Neural progenitor cell (in vitro differentiated cells): Measurements from ENCODE around the gene MYO5A. TPM values are rescaled to one million over a fixed set of nuclear protein-coding genes. Genes with fewer than 3 reads are reported as not detected.

Experiments used
- DNase-seq: peaks from one replicate; pipeline ENCODE4 v3.0.0-alpha.2; 2016; ENCODE audit warnings: low spot score
- H2AFZ ChIP-seq: fragments of 200-600 bp; sonication (generic); replicated peaks from 2 replicates; pipeline ENCODE4 v1.6.1; 2016; ENCODE audit warnings: antibody characterized with exemption
- H3F3A ChIP-seq: fragments of 200-600 bp; sonication (generic); 2 replicates; pipeline ENCODE4 v1.6.1; 2016; ENCODE audit warnings: antibody characterized with exemption, low read depth
- H3K27ac ChIP-seq: fragments of 200-600 bp; sonication (generic); 2 replicates; pipeline ENCODE4 v1.5.1; 2016; ENCODE audit warnings: mild to moderate bottlenecking
- H3K27me3 ChIP-seq: fragments of 200-600 bp; sonication (generic); 2 replicates; pipeline ENCODE4 v1.6.1; 2016; ENCODE audit warnings: mild to moderate bottlenecking, moderate library complexity
- H3K36me3 ChIP-seq: fragments of 200-600 bp; sonication (generic); 2 replicates; pipeline ENCODE4 v1.5.1; 2016
- H3K4me1 ChIP-seq: fragments of 200-600 bp; sonication (generic); 2 replicates; pipeline ENCODE4 v1.6.1; 2016; ENCODE audit warnings: mixed run types
- H3K4me2 ChIP-seq: fragments of 200-600 bp; sonication (generic); 2 replicates; pipeline ENCODE4 v1.6.1; 2016
- H3K4me3 ChIP-seq: fragments of 200-600 bp; sonication (generic); 2 replicates; pipeline ENCODE4 v1.5.1; 2016
- H3K79me2 ChIP-seq: fragments of 200-600 bp; sonication (generic); 2 replicates; pipeline ENCODE4 v1.6.1; 2016; ENCODE audit warnings: low read depth
- H3K9ac ChIP-seq: fragments of 200-600 bp; sonication (generic); 2 replicates; pipeline ENCODE4 v1.6.1; 2016
- H3K9me3 ChIP-seq: fragments of 200-600 bp; sonication (generic); 2 replicates; pipeline ENCODE4 v1.5.1; 2016; ENCODE audit warnings: low read depth
- H4K20me1 ChIP-seq: fragments of 200-600 bp; sonication (generic); 2 replicates; pipeline ENCODE4 v1.6.1; 2016; ENCODE audit warnings: low read depth
- H3K27ac Mint-ChIP-seq: 3 replicates; pipeline ENCODE4 v1.8.0; 2021; ENCODE audit warnings: mixed read lengths
- H3K27me3 Mint-ChIP-seq: 2 replicates; pipeline ENCODE4 v1.8.0; 2022; ENCODE audit warnings: low read depth, mild to moderate bottlenecking, inconsistent platforms, moderate library complexity, mixed read lengths; ENCODE audit not compliant: insufficient read depth
- H3K36me3 Mint-ChIP-seq: 3 replicates; pipeline ENCODE4 v1.8.0; 2021; ENCODE audit warnings: mixed read lengths
- H3K4me1 Mint-ChIP-seq: 3 replicates; pipeline ENCODE4 v1.8.0; 2021; ENCODE audit warnings: mixed read lengths
- H3K4me3 Mint-ChIP-seq: 3 replicates; pipeline ENCODE4 v1.8.0; 2021; ENCODE audit warnings: mild to moderate bottlenecking, moderate library complexity, mixed read lengths
- H3K9me3 Mint-ChIP-seq: 3 replicates; pipeline ENCODE4 v1.8.0; 2020; ENCODE audit warnings: mixed read lengths
- EZH2 ChIP-seq: fragments of 200-600 bp; sonication (generic); IDR thresholded peaks from 2 replicates; pipeline ENCODE4 v1.6.1; 2017; ENCODE audit warnings: antibody characterized with exemption, mild to moderate bottlenecking, moderate library complexity
- EZH2phosphoT487 ChIP-seq: fragments of 200-600 bp; sonication (generic); IDR thresholded peaks from 2 replicates; pipeline ENCODE4 v1.6.1; 2017; ENCODE audit warnings: antibody characterized with exemption
- total RNA-seq: library from RNA; depleted of rRNA; stranded (reverse); fragments of >200 nt; gene quantifications from 2 replicates; pipeline ENCODE4 v1.2.3, GENCODE V29; 2015; ENCODE audit warnings: low replicate concordance
- TF ChIP-seq, protein P1 (sequence below): fragments of 200-600 bp; sonication (generic); IDR thresholded peaks from 2 replicates; pipeline ENCODE4 v1.5.1; 2017; ENCODE audit warnings: antibody characterized with exemption, mild to moderate bottlenecking

MYO5A gene
- total RNA-seq, 1 donor from 2014 or later = 34.3 TPM

GRCh38 chr15:52481915-52482314 is 46.8 kb downstream of the MYO5A start:
- H3K27me3 ChIP-seq = no peaks in the 10 kb centered on the region
- no peak overlapping the region for H2AFZ ChIP-seq
- TF ChIP-seq, protein P1, sequence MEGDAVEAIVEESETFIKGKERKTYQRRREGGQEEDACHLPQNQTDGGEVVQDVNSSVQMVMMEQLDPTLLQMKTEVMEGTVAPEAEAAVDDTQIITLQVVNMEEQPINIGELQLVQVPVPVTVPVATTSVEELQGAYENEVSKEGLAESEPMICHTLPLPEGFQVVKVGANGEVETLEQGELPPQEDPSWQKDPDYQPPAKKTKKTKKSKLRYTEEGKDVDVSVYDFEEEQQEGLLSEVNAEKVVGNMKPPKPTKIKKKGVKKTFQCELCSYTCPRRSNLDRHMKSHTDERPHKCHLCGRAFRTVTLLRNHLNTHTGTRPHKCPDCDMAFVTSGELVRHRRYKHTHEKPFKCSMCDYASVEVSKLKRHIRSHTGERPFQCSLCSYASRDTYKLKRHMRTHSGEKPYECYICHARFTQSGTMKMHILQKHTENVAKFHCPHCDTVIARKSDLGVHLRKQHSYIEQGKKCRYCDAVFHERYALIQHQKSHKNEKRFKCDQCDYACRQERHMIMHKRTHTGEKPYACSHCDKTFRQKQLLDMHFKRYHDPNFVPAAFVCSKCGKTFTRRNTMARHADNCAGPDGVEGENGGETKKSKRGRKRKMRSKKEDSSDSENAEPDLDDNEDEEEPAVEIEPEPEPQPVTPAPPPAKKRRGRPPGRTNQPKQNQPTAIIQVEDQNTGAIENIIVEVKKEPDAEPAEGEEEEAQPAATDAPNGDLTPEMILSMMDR = no peak
- TF ChIP-seq EZH2 = no peak
- no peak for TF ChIP-seq EZH2phosphoT487
- Mint-ChIP-seq H3K27me3 (no peaks in the 10 kb centered on the region), H3K9me3 (peaks cover 8% of the 10 kb centered on the region), H3K4me3 (no peak overlapping the region), H3K4me1 (peaks cover 10% of the 10 kb centered on the region), H3K36me3 (peaks cover 6% of the 10 kb centered on the region), H3K27ac (no peak overlapping the region)
- no peak for DNase-seq
- H3K27ac ChIP-seq = no peak overlapping the region
- no peak overlapping the region for H3K9ac ChIP-seq
- peaks cover 5% of the 10 kb centered on the region for H4K20me1 ChIP-seq
- no peak overlapping the region for H3K4me3 ChIP-seq
- no peaks in the 10 kb centered on the region for H3F3A ChIP-seq
- H3K36me3 ChIP-seq = no peaks in the 10 kb centered on the region
- peaks cover 12% of the 10 kb centered on the region for H3K4me1 ChIP-seq
- peaks cover 7% of the 10 kb centered on the region for H3K79me2 ChIP-seq
- H3K4me2 ChIP-seq = no peak overlapping the region
- H3K9me3 ChIP-seq = no peaks in the 10 kb centered on the region

DNA sequence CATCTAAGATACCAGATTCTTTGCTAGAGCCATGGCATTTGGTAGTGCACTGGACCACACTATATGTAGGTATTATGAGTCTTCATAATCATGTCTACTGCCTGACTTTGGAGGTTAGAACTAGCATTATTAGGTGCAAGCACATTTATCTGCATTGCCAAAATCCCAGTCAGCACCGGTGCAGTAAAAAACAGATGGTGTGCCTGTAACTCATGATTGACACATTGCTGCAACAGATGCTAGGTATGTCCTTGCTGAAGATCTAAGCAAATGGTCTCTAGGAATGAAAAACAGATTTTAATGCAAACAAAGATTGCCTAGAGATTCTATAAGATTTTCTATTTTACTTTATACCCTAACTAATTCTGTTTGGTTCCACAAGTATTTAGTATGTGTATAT is 47.7 kb downstream of the MYO5A start:
- Histone ChIP-seq H3K4me2 (no peak overlapping the region), H3K79me2 (peaks cover 4% of the 10 kb centered on the region)
- H3K27ac Mint-ChIP-seq = no peak overlapping the region

DNA sequence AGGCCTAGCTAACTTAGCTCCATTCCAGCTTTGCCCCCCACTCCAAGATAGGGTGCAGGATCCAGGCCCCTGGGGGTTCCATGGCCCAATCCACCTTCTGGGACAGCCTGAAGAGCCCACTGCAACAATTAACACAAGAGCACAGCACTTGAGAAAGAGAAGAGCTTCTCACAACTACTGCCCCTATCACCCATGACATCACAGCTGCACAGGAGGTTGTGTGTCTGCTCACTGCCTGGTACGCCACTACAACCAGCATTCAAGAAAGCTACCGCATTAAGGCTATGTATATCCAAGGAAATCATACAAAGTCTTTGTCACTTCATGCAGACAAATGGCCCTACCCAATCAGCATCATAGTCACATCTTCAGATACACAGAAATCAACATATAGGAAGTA is 62.0 kb downstream of the MYO5A start:
- Histone ChIP-seq H3K79me2 (no peaks in the 10 kb centered on the region), H3F3A (no peaks in the 10 kb centered on the region), H3K27me3 (no peaks in the 10 kb centered on the region), H3K9ac (no peak overlapping the region), H2AFZ (no peak overlapping the region), H3K36me3 (no peaks in the 10 kb centered on the region), H4K20me1 (no peaks in the 10 kb centered on the region), H3K4me3 (no peak overlapping the region), H3K27ac (no peak overlapping the region), H3K9me3 (no peaks in the 10 kb centered on the region), H3K4me2 (no peak overlapping the region), H3K4me1 (peaks cover 9% of the 10 kb centered on the region)
- TF ChIP-seq EZH2 = no peak
- TF ChIP-seq, protein P1 = no peak
- no peak for TF ChIP-seq EZH2phosphoT487
- Mint-ChIP-seq H3K36me3 (no peaks in the 10 kb centered on the region), H3K4me1 (no peaks in the 10 kb centered on the region), H3K4me3 (no peak overlapping the region), H3K27ac (no peak overlapping the region), H3K27me3 (no peaks in the 10 kb centered on the region), H3K9me3 (peaks cover 10% of the 10 kb centered on the region)
- no peak for DNase-seq

More for the DNA sequence above, 47.7 kb downstream of the MYO5A start:
- Histone ChIP-seq H3K4me1 (peaks cover 5% of the 10 kb centered on the region), H3K9ac (no peak overlapping the region), H3K27me3 (no peaks in the 10 kb centered on the region), H2AFZ (no peak overlapping the region), H3F3A (no peaks in the 10 kb centered on the region), H3K36me3 (no peaks in the 10 kb centered on the region), H4K20me1 (no peaks in the 10 kb centered on the region), H3K9me3 (no peaks in the 10 kb centered on the region), H3K27ac (no peak overlapping the region), H3K4me3 (no peak overlapping the region)
- Mint-ChIP-seq H3K36me3 (peaks cover 6% of the 10 kb centered on the region), H3K4me1 (peaks cover 4% of the 10 kb centered on the region), H3K27me3 (no peaks in the 10 kb centered on the region), H3K4me3 (no peak overlapping the region), H3K9me3 (peaks cover 11% of the 10 kb centered on the region)
- TF ChIP-seq, protein P1 = no peak
- no peak for TF ChIP-seq EZH2
- TF ChIP-seq EZH2phosphoT487 = no peak
- no peak for DNase-seq
